Dedifferentiated amniotic fluid mesenchymal stem cell (primary cell): ENCODE results near the gene OR4C12.
"Not testable (repeated sequence)": the region's sequence is repeated elsewhere in the genome, so short reads cannot be mapped to it uniquely, and the experiment has no call there.

Experiments
- DNase-seq: peaks from one replicate; pipeline ENCODE4 v3.0.0-alpha.2; 2016; ENCODE audit errors: extremely low spot score

The OR4C12 gene

DNA sequence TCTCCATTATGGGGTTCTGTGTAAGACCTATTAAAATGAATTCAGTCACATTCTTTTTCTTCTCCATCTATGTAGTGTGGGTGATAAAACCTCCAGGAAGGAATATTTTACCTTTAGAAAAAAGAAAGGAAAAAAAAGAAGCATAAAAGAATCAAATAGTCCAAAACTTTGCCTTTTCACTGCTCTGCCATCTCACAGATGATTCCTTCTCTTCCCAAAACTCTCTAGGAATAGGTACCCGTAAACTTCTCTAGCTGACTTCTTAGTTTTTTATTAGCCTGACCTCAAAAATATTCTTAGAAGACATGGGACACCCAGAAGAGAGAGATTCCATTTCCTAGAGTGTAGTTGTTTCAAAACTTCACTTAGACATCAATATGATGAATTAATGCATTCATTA lies at the start of gene OR4C12:
TSS of gene OR4C12 (minus strand) at position 101 of the 400 bp plus-strand sequence. CDS start at position 67, 34 bp downstream.
- DNase-seq: not testable (repeated sequence)

DNA sequence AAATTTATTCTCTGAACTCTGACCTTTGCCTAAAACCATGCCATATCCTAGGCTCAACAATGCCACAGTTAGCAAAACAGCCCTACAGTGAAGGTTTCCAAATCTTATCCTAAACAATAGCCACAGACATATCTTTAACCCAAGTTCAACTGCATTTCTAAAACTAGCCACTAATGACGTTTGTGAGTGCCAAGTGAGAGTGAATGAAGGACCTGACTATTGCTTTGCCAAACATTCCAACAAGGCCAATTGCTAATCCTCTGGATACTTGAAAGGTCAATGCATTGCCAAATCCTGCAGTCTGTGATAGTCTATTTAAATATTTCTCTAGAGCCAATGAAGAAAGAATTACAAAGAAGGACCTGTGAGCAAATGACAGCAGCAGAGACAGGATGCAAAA lies 47.9 kb upstream of the OR4C12 start:
- no peak for DNase-seq

GRCh38 chr11:49995565-49995964 lies 13.2 kb upstream of the OR4C12 start:
- DNase-seq: no peak

DNA sequence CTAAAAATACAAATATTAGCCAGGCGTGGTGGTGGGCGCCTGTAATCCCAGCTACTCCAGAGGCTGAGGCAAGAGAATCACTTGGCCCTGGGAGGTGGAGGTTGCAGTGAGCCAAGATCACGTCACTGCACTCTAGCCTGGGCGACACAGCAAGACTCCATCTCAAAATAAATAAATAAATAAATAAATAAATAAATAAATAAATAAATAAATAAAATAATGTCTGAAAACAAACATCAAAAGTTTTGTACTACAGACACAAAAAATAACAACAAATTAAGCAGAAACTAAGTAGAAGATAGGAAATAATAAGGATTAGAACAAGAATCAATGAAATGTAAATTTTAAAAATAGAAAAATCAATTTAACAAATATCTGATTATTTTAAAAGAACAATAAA lies 8.9 kb downstream of the OR4C12 start:
- DNase-seq: not testable (repeated sequence)

DNA sequence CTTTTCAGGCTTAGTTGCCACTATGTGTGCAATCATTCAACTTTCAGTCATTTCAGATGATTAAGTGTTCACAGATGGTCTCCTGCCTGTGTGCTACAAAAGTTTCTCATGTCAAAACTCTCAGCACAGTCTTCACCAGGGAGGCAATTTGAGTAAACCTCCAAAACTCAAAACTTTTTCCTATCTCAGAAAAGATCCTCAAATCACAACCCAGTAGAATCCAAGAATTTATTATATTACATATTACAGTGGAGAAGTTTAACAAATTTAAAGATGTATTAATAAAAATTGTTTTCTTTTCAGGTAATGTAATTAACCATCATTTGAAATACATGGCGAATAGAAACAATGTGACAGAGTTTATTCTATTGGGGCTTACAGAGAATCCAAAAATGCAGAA lies 30.2 kb downstream of the OR4C12 start, which contains the start of gene OR4C13:
TSS of gene OR4C13 (plus strand) at position 301 of the 400 bp plus-strand sequence. CDS start at position 333, 32 bp downstream.
- no peak for DNase-seq

DNA sequence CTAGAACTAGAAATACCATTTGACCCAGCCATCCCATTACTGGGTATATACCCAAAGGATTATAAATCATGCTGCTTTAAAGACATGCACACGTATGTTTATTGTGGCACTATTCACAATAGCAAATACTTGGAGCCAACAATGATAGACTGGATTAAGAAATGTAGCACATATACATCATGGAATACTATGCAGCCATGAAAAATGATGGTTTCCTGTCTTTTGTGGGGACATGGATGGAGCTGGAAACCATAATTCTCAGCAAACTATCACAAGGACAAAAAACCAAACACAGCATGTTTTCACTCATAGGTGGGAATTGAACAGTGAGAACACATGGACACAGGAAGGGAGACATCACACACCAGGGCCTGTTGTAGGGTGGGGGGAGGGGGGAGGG lies 33.6 kb downstream of the OR4C12 start:
- DNase-seq: not testable (repeated sequence)
